HEK293 (cell line): ENCODE data around the gene STX2.

Source experiments
- CTCF ChIA-PET: fragments of 350-600 bp; formaldehyde crosslinking; extraction: SDS; loops from one replicate; lab custom pipeline; 2021; ENCODE audit warnings: antibody characterized with exemption; lab: Yijun Ruan, JAX
- POLR2A ChIA-PET: fragments of 300-600 bp; formaldehyde crosslinking; extraction: SDS; loops from one replicate; lab custom pipeline; 2020; ENCODE audit warnings: antibody characterized with exemption, inconsistent platforms; lab: Yijun Ruan, JAX
- H3K27ac ChIP-seq: fragments of 200-500 bp; sonication (Bioruptor generic); 2 replicates; pipeline ENCODE4 v1.5.1; 2014; ENCODE audit warnings: low read depth, low read length, control low read depth, inconsistent platforms; ENCODE audit errors: extremely low read depth
- H3K36me3 ChIP-seq, 2 experiments: fragments of 200-500 bp in 1 of 2; sonication (Bioruptor generic) in 1 of 2; 1 replicate in 1 of 2; 2 replicates in 1 of 2; pipeline ENCODE4 v1.5.1; 2014 to 2017; ENCODE audit warnings: inconsistent platforms in 2 of 2, low read length in 2 of 2; ENCODE audit not compliant: control insufficient read depth in 2 of 2, insufficient read depth in 1 of 2
- H3K4me1 ChIP-seq: fragments of 200-500 bp; sonication (Bioruptor generic); 2 replicates; pipeline ENCODE4 v1.5.1; 2014; ENCODE audit warnings: mild to moderate bottlenecking, low read length, inconsistent platforms; ENCODE audit not compliant: control insufficient read depth, insufficient read depth
- H3K4me3 ChIP-seq: 2 replicates; pipeline ENCODE4 v1.5.1; 2011; ENCODE audit warnings: low read depth, mild to moderate bottlenecking, control low read depth, low read length, moderate library complexity
- H3K9me3 ChIP-seq: fragments of 200-500 bp; sonication (Bioruptor generic); 2 replicates; pipeline ENCODE4 v1.5.1; 2014; ENCODE audit warnings: low read depth, low read length, inconsistent platforms; ENCODE audit not compliant: control insufficient read depth, insufficient read depth
- GLIS2 ChIP-seq: fragments of 450-650 bp; formaldehyde crosslinking; IDR thresholded peaks from 2 replicates; pipeline ENCODE4 v1.5.1; 2016; ENCODE audit warnings: missing biosample characterization, missing genetic modification characterization
- KLF10 ChIP-seq: fragments of 450-650 bp; IDR thresholded peaks from 2 replicates; pipeline ENCODE4 v1.5.1; 2018; ENCODE audit warnings: missing biosample characterization, mild to moderate bottlenecking, missing genetic modification characterization
- KLF16 ChIP-seq: fragments of 450-650 bp; formaldehyde crosslinking; IDR thresholded peaks from 2 replicates; pipeline ENCODE4 v1.5.1; 2017; ENCODE audit warnings: missing biosample characterization, missing genetic modification characterization
- OSR2 ChIP-seq: fragments of 450-650 bp; formaldehyde crosslinking; IDR thresholded peaks from 2 replicates; pipeline ENCODE4 v1.5.1; 2016; ENCODE audit warnings: missing biosample characterization, missing genetic modification characterization
- PATZ1 ChIP-seq: fragments of 450-650 bp; formaldehyde crosslinking; IDR thresholded peaks from 2 replicates; pipeline ENCODE4 v1.5.1; 2016; ENCODE audit warnings: missing biosample characterization, missing genetic modification characterization
- PRDM6 ChIP-seq: fragments of 450-650 bp; formaldehyde crosslinking; IDR thresholded peaks from 2 replicates; pipeline ENCODE4 v1.5.1; 2017; ENCODE audit warnings: missing biosample characterization, missing genetic modification characterization
- RBAK ChIP-seq: fragments of 450-650 bp; formaldehyde crosslinking; IDR thresholded peaks from 2 replicates; pipeline ENCODE4 v1.5.1; 2016; ENCODE audit warnings: missing biosample characterization, missing genetic modification characterization
- SALL2 ChIP-seq: fragments of 450-650 bp; formaldehyde crosslinking; IDR thresholded peaks from 2 replicates; pipeline ENCODE4 v1.5.0; 2017; ENCODE audit warnings: missing biosample characterization, mild to moderate bottlenecking, missing genetic modification characterization, borderline replicate concordance
- YY1 ChIP-seq: fragments of 450-650 bp; formaldehyde crosslinking; IDR thresholded peaks from 2 replicates; pipeline ENCODE4 v1.5.1; 2018; ENCODE audit warnings: missing biosample characterization, missing genetic modification characterization
- ZBTB10 ChIP-seq: fragments of 450-650 bp; formaldehyde crosslinking; IDR thresholded peaks from 2 replicates; pipeline ENCODE4 v1.5.1; 2016; ENCODE audit warnings: missing biosample characterization, missing genetic modification characterization
- ZFHX2 ChIP-seq: fragments of 450-650 bp; formaldehyde crosslinking; conservative IDR thresholded peaks from 2 replicates; pipeline ENCODE4 v1.5.1; 2016; ENCODE audit warnings: missing biosample characterization, missing genetic modification characterization
- ZFP37 ChIP-seq: fragments of 450-650 bp; formaldehyde crosslinking; IDR thresholded peaks from 2 replicates; pipeline ENCODE4 v1.5.1; 2016; ENCODE audit warnings: missing biosample characterization, missing genetic modification characterization
- ZNF174 ChIP-seq: fragments of 450-650 bp; formaldehyde crosslinking; IDR thresholded peaks from 2 replicates; pipeline ENCODE4 v1.5.0; 2017; ENCODE audit warnings: missing biosample characterization, mild to moderate bottlenecking, missing genetic modification characterization
- ZNF211 ChIP-seq: fragments of 450-650 bp; formaldehyde crosslinking; IDR thresholded peaks from 2 replicates; pipeline ENCODE4 v1.5.1; 2016; ENCODE audit warnings: low read depth, missing biosample characterization, missing genetic modification characterization
- ZNF214 ChIP-seq: fragments of 450-650 bp; formaldehyde crosslinking; IDR thresholded peaks from 2 replicates; pipeline ENCODE4 v1.5.1; 2017; ENCODE audit warnings: missing biosample characterization, mild to moderate bottlenecking, missing genetic modification characterization, borderline replicate concordance
- ZNF223 ChIP-seq: fragments of 450-650 bp; formaldehyde crosslinking; IDR thresholded peaks from 2 replicates; pipeline ENCODE4 v1.5.1; 2016; ENCODE audit warnings: missing biosample characterization, missing genetic modification characterization
- ZNF248 ChIP-seq: fragments of 450-650 bp; formaldehyde crosslinking; IDR thresholded peaks from 2 replicates; pipeline ENCODE4 v1.5.1; 2017; ENCODE audit warnings: missing biosample characterization, missing genetic modification characterization
- ZNF302 ChIP-seq: fragments of 450-650 bp; formaldehyde crosslinking; IDR thresholded peaks from 2 replicates; pipeline ENCODE4 v1.5.1; 2016; ENCODE audit warnings: missing biosample characterization, missing genetic modification characterization, low read depth
- ZNF416 ChIP-seq: fragments of 450-650 bp; formaldehyde crosslinking; IDR thresholded peaks from 2 replicates; pipeline ENCODE4 v1.5.1; 2016; ENCODE audit warnings: missing biosample characterization, missing genetic modification characterization
- ZNF521 ChIP-seq: fragments of 450-650 bp; formaldehyde crosslinking; IDR thresholded peaks from 2 replicates; pipeline ENCODE4 v1.5.1; 2017; ENCODE audit warnings: missing biosample characterization, mild to moderate bottlenecking, missing genetic modification characterization
- ZNF558 ChIP-seq: fragments of 450-650 bp; formaldehyde crosslinking; IDR thresholded peaks from 2 replicates; pipeline ENCODE4 v1.5.1; 2016; ENCODE audit warnings: missing biosample characterization, missing genetic modification characterization
- ZNF561 ChIP-seq: fragments of 450-650 bp; IDR thresholded peaks from 2 replicates; pipeline ENCODE4 v1.5.1; 2018; ENCODE audit warnings: missing biosample characterization, missing genetic modification characterization, borderline replicate concordance
- ZNF639 ChIP-seq: fragments of 450-650 bp; formaldehyde crosslinking; IDR thresholded peaks from 2 replicates; pipeline ENCODE4 v1.5.1; 2016; ENCODE audit warnings: missing biosample characterization, missing genetic modification characterization
- ZNF654 ChIP-seq: fragments of 450-650 bp; formaldehyde crosslinking; IDR thresholded peaks from 2 replicates; pipeline ENCODE4 v1.5.1; 2016; ENCODE audit warnings: low read depth, missing biosample characterization, missing genetic modification characterization
- ZNF677 ChIP-seq: fragments of 450-650 bp; IDR thresholded peaks from 2 replicates; pipeline ENCODE4 v1.5.0; 2018; ENCODE audit warnings: missing biosample characterization, mild to moderate bottlenecking, missing genetic modification characterization, moderate library complexity
- ZNF791 ChIP-seq: fragments of 450-650 bp; formaldehyde crosslinking; IDR thresholded peaks from 2 replicates; pipeline ENCODE4 v1.5.1; 2016; ENCODE audit warnings: missing biosample characterization, missing genetic modification characterization

Gene STX2

GRCh38 chr12:130788515-130788914, 50.5 kb downstream of the STX2 start (continued):
- TF ChIP-seq ZFHX2 (tag by site-specific recombination), result no peak
- no peak for TF ChIP-seq ZNF211 (tag by site-specific recombination)
- no peak for TF ChIP-seq SALL2 (tag by site-specific recombination)
- TF ChIP-seq, all 188 proteins: peak for 0

- CTCF ChIA-PET, result no interaction called here
- no peaks in the 10 kb centered on the region for H3K9me3 ChIP-seq
- no peak for TF ChIP-seq ZNF639 (tag by site-specific recombination)
- TF ChIP-seq ZNF416 (tag by site-specific recombination), result no peak
- no peak for TF ChIP-seq ZNF561 (tag by site-specific recombination)
- TF ChIP-seq KLF16 (tag by site-specific recombination), result no peak
- no peak for TF ChIP-seq ZNF214 (tag by site-specific recombination)
- no peak for TF ChIP-seq YY1 (tag by site-specific recombination)
- no peak for TF ChIP-seq PRDM6 (tag by site-specific recombination)
- no peak for TF ChIP-seq ZFP37
- TF ChIP-seq ZNF174, result no peak
- TF ChIP-seq ZBTB10 (tag by site-specific recombination), result no peak
- no peak for TF ChIP-seq ZNF248 (tag by site-specific recombination)
- no peak for TF ChIP-seq KLF10
- TF ChIP-seq, all 188 proteins: peak for 0
- Histone ChIP-seq H3K4me1 (no peaks in the 10 kb centered on the region), H3K36me3 (peaks cover 0 to 17% of the 10 kb centered on the region in 2 experiments; a peak in 2 of 3 replicates), H3K4me3 (no peak overlapping the region), H3K27ac (no peak overlapping the region)
- POLR2A ChIA-PET, result no interaction called here
Measured at GRCh38 chr12:130787445-130788410, 51.3 kb downstream of the STX2 start.

- Histone ChIP-seq H3K4me3 (no peak overlapping the region), H3K36me3 (peaks cover 0 to 17% of the 10 kb centered on the region in 2 experiments; a peak in 2 of 3 replicates), H3K4me1 (no peaks in the 10 kb centered on the region), H3K27ac (no peak overlapping the region), H3K9me3 (no peaks in the 10 kb centered on the region)
- ChIA-PET POLR2A (no interaction called here), CTCF (no interaction called here)
- no peak for TF ChIP-seq KLF10
- TF ChIP-seq ZNF223 (tag by site-specific recombination), result no peak
- no peak for TF ChIP-seq ZNF302 (tag by site-specific recombination)
- no peak for TF ChIP-seq PATZ1 (tag by site-specific recombination)
- no peak for TF ChIP-seq ZNF654 (tag by site-specific recombination)
- TF ChIP-seq OSR2, result no peak
- TF ChIP-seq ZNF558 (tag by site-specific recombination), result no peak
- no peak for TF ChIP-seq ZNF791 (tag by site-specific recombination)
- TF ChIP-seq ZNF521, result no peak
- TF ChIP-seq ZNF677, result no peak
- no peak for TF ChIP-seq RBAK
- no peak for TF ChIP-seq GLIS2 (tag by site-specific recombination)
- no peak for TF ChIP-seq ZNF174
Measured at GRCh38 chr12:130787041-130787440, 52.0 kb downstream of the STX2 start.
